ENCODE data around the gene SDC1. TPM values are rescaled to one million over a fixed set of nuclear protein-coding genes. Genes with fewer than 3 reads are reported as not detected.

The SDC1 gene
- total RNA-seq, 1 donor from 2014 or later: 115 TPM

DNA sequence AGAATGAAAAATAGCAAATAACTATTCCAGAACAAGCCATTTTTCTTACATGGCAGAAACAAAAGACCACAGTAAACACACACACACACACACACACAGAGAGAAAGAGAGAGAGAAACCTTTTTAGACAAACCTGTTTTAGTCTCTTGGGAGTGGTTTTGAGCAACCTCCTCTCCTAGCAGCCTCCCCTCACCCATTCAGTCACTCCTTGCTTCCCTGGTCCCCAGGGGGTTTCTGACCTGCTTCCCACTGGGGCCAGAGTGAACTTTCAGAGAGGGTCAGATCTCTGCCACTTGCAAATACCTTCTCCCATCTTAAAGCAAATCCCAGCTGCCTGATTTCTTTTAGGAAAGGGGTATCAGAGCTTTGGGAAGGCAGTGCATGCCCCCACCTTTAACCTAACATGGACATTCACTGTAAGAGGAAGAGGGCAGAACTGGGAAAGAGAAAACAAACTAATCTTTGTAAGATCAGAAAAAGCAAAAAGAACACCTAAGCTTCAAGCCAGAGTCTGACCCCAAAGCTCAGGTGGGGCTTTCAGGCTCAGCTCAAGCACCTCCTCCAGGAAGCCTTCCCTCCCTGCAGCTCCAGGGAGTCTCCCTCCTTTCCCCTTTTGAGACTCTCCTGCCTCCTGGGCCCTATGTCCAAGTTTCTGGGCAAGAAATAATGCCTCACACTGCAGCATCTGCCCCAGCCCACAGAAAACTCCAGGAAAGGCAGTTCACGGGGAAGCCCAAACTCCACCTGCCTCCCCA is 2.7 kb downstream of the SDC1 start:
- no peak for DNase-seq (ENCODE audit: low read depth)
- TF ChIP-seq, protein P1, sequence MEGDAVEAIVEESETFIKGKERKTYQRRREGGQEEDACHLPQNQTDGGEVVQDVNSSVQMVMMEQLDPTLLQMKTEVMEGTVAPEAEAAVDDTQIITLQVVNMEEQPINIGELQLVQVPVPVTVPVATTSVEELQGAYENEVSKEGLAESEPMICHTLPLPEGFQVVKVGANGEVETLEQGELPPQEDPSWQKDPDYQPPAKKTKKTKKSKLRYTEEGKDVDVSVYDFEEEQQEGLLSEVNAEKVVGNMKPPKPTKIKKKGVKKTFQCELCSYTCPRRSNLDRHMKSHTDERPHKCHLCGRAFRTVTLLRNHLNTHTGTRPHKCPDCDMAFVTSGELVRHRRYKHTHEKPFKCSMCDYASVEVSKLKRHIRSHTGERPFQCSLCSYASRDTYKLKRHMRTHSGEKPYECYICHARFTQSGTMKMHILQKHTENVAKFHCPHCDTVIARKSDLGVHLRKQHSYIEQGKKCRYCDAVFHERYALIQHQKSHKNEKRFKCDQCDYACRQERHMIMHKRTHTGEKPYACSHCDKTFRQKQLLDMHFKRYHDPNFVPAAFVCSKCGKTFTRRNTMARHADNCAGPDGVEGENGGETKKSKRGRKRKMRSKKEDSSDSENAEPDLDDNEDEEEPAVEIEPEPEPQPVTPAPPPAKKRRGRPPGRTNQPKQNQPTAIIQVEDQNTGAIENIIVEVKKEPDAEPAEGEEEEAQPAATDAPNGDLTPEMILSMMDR (conservative IDR thresholded peaks at IDR 0.05; ENCODE audit: low read depth, low read length): no peak
- peak overlapping the region; percentile 90 for H3K4me3 ChIP-seq (ENCODE audit: low read depth, low read length)

DNA sequence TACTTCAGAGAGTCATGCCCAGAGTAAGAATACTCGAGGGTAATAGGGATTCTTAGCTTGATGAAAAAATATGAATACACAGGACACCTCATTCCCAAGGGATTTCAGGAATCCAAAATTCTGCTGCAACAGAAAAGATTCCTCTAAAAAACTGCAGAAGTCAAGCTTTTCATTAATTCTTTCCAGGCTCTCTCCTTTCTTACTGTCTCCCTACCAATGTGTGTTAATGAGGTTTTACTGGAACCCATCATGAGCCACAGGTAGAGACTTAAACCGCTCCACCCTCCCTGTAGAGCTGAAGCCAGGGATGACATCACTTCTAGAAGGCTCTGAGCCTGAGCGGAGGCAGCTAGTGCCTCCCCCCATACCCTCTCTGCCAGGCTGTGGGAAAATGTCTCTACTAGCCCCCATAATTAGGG is 3.4 kb downstream of the SDC1 start:
- no peak for DNase-seq (ENCODE audit: low read depth)
- peak overlapping the region; percentile 90 for H3K4me3 ChIP-seq (ENCODE audit: low read depth, low read length)
- TF ChIP-seq, protein P1 (conservative IDR thresholded peaks at IDR 0.05; ENCODE audit: low read depth, low read length): no peak

DNA sequence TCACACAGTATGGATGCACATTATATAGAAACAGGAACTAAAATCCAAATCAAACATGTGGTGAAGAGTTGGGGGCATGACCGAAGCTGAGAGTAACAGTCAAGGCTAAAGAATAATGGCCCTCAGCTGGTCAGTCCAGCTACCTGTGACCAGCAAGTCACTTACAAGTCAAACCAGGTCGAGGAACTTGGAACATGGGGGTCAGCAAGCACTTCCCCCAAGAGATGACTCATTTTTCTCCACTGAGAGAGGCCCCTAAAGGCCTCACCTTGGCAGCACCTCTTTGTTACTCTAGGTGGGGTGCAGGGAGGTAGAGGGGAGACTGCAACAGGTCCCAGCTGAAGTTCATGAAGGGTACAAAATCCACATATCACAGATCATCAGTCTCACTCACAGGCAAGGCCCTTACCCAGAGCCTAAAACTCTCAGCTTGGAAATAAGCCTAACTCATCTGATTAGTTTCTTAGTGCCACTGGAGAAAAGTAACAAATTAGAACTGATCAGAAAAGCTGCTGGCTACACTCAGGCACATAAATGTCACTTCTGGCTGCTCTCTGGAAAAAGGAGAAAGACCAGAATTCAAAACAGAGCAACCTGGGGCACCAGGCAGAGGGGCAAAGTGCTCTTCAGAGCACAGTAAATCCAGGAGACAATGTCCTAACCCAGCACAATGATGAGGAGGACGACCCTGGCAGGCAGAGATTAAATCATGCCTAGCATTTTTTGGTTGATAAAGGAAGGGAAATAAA is 4.0 kb downstream of the SDC1 start:
- TF ChIP-seq, protein P1 (conservative IDR thresholded peaks at IDR 0.05; ENCODE audit: low read depth, low read length): no peak
- DNase-seq (ENCODE audit: low read depth): no peak
- H3K4me3 ChIP-seq (ENCODE audit: low read depth, low read length): no peak overlapping the region

DNA sequence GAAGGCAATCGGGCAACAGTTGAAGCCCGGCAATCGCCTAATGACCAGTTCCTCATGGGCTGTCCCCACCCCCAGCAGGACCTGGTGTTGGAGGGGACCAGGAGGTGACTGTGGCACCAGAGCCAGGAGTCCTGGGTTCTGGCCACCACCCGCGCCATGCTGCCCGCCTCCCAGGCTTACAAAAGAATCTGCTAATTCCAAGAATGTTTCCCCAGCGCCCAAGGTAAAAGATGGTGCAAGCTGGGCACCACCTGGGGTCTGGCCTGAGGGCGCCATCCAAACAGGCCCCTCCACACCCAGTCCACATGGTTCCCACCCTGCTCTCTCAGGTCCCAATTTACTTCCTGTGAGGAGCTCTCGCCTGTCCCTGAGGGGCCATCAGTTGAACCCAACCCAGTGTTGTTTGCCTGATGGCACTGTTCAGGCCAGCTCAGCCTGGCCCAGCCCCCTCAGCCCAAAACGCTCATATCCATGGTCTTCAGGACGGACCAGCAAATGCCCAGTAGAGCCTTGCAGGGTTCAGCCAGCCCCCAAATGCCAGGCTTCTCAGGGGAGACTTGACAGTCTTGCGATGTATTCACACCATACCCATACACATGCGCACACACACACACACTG is 5.1 kb downstream of the SDC1 start:
- no peak overlapping the region for H3K4me3 ChIP-seq (ENCODE audit: low read depth, low read length)
- TF ChIP-seq, protein P1 (conservative IDR thresholded peaks at IDR 0.05; ENCODE audit: low read depth, low read length): no peak
- DNase-seq (ENCODE audit: low read depth): no peak

DNA sequence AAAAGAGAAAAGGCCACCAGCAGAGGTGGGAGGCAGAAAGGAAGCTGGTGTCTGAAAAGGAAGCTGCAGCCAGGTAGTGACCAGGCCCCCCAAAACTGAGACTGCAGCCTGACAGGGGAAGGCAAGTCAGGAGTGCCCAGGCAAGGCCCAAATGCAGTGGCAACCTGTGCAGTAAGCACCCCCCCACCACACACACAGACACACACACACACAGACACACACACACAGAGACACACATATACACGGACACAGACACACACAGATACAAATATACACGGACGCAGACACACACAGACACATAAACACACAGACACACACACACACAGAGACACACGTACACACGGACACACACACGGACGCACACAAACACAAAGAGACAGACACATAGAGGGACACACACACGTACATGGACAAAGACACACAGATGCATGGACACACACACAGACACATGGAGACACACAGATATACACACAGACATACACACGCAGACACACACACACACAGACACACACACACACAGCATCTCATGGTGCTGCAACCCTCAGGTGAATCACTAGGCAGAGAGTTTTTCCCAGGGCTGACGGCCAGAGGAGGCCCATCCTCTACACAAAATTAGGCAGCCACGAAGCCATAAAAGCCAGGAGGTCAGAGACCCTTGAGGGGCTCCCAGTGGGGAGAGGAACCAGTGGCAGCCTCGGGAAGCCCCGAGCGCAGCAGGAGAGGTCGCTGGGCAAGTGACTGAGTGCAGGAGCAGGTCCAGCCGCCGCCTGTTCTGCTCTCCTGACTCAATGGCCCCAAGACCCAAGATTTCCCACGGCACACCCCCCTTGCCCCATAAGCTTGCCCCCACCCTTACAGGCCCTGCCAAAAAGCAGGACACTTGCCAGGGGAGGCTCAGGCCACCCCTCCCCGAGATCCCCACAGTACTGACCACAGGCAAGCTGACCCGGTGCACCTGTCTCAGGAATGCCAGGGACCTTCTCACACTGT is 6.3 kb downstream of the SDC1 start:
- no peak overlapping the region for H3K4me3 ChIP-seq (ENCODE audit: low read depth, low read length)
- TF ChIP-seq, protein P1 (conservative IDR thresholded peaks at IDR 0.05; ENCODE audit: low read depth, low read length): no peak
- DNase-seq (ENCODE audit: low read depth): no peak
